ENCODE data around the gene ADSL.
A peak's percentile ranks its signal among the peaks of the same experiment; 100 is the strongest.

Gene ADSL

GRCh38 chr22:40406063-40406890 is 60.0 kb downstream of the ADSL start:
- no peak for DNase-seq

- DNase-seq, result no peak
These were observed 60.9 kb downstream of the ADSL start for GRCh38 chr22:40407021-40407761.

- DNase-seq, result no peak
These were observed 61.8 kb downstream of the ADSL start for GRCh38 chr22:40407831-40408717.

GRCh38 chr22:40408718-40409612 is 62.7 kb downstream of the ADSL start:
- no peak for DNase-seq

GRCh38 chr22:40409613-40410113 is 63.4 kb downstream of the ADSL start:
- no peak for DNase-seq

GRCh38 chr22:40410272-40410671 is 64.0 kb downstream of the ADSL start:
- DNase-seq, result no peak

GRCh38 chr22:40410731-40411505 is 64.6 kb downstream of the ADSL start:
- DNase-seq, result no peak

- DNase-seq, result no peak
These were observed 65.2 kb downstream of the ADSL start for GRCh38 chr22:40411506-40411861.

- DNase-seq, result peak in 1 of 5 donors; percentile 60
These were observed 66.1 kb downstream of the ADSL start for GRCh38 chr22:40412441-40412840.

GRCh38 chr22:40413873-40414272 is 67.6 kb downstream of the ADSL start:
- DNase-seq, result no peak

GRCh38 chr22:40414311-40414710 is 68.0 kb downstream of the ADSL start:
- DNase-seq, result no peak

- DNase-seq, result no peak
These were observed 68.7 kb downstream of the ADSL start for GRCh38 chr22:40414838-40415505.

GRCh38 chr22:40415531-40416266 is 69.4 kb downstream of the ADSL start:
- no peak for DNase-seq

GRCh38 chr22:40416267-40416570 is 69.9 kb downstream of the ADSL start:
- no peak for DNase-seq

GRCh38 chr22:40416636-40417035 is 70.3 kb downstream of the ADSL start:
- DNase-seq, result no peak

GRCh38 chr22:40417041-40417440 is 70.7 kb downstream of the ADSL start:
- no peak for DNase-seq

- DNase-seq, result no peak
These were observed 71.6 kb downstream of the ADSL start for GRCh38 chr22:40417881-40418280.

GRCh38 chr22:40418366-40419201 is 72.3 kb downstream of the ADSL start:
- no peak for DNase-seq

GRCh38 chr22:40419718-40420117 is 73.4 kb downstream of the ADSL start:
- DNase-seq, result no peak

Data from T-helper 1 cell (primary cell).